Measurements from ENCODE around the gene TPRG1L. TPM values are rescaled to one million over a fixed set of nuclear protein-coding genes. Genes with fewer than 3 reads are reported as not detected.
"Not testable (repeated sequence)": the region's sequence is repeated elsewhere in the genome, so short reads cannot be mapped to it uniquely, and the experiment has no call there.

The TPRG1L gene
- total RNA-seq: 54.0 TPM
- long read RNA-seq, transcript TPRG1L-202 (5 exons, 2,414 nt): major isoform, 159 of 174 reads
- long read RNA-seq, partial matches to known transcripts: 10 of 174 reads
- long read RNA-seq, other reads (novel, unspliced or antisense): 4 of 174 reads

DNA sequence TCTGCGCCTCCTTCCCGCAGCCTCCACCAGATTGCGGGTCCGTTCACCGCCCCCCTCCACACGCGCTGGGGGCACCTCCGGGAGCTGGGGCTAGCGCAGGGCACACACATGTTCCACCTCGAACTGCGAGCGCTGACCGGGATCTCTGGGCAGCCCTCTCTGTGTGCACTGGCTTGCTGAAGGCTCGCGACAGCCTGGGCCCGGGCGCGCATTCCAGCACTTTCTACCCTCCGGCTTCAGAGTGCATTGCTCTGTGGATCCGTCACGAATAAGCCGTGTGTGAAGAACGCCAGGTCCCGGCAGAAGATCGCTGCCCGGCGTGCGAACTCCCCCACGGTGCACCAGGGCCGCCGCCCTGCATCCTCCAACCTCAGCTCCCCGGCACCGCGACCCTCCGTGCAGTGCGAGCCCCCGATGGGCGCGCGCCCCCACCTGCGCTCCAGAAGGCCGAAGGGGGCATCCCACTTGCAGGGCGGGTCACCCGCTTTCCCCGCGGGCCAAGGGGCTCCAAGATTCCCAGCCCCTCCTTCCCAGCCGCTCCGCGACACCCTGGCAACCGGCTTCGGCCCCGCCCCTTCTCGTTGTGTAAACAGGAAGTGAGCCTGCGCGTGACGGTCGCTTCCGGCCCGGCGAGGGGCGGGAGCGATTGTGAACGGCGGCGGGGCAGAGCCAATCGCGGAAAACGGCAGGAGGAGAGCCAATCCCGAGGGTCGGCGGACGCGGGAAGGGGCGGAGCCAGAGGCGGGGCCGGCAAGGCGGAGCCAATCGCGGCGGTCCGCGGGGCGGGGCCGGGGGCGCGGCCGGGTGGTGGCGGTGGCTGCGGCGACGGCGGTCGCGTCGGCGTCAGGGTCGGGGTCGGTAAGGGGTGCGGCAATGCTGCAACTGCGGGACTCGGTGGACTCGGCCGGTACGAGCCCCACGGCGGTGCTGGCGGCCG lies at the start of gene TPRG1L:
TPRG1L (plus strand) TSS at position 816 of the 937 bp plus-strand sequence; CDS start at position 874, 58 bp downstream.
- intact Hi-C loops (cut with micrococcal nuclease): loop anchor here (5.0 kb wide), 1 partner anchor 57 kb away; no protein-coding TSS in a partner anchor
- peaks cover 45% of the 10 kb centered on the region for H3K4me1 ChIP-seq
- TF ChIP-seq, protein P1, sequence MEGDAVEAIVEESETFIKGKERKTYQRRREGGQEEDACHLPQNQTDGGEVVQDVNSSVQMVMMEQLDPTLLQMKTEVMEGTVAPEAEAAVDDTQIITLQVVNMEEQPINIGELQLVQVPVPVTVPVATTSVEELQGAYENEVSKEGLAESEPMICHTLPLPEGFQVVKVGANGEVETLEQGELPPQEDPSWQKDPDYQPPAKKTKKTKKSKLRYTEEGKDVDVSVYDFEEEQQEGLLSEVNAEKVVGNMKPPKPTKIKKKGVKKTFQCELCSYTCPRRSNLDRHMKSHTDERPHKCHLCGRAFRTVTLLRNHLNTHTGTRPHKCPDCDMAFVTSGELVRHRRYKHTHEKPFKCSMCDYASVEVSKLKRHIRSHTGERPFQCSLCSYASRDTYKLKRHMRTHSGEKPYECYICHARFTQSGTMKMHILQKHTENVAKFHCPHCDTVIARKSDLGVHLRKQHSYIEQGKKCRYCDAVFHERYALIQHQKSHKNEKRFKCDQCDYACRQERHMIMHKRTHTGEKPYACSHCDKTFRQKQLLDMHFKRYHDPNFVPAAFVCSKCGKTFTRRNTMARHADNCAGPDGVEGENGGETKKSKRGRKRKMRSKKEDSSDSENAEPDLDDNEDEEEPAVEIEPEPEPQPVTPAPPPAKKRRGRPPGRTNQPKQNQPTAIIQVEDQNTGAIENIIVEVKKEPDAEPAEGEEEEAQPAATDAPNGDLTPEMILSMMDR (IDR thresholded peaks at IDR 0.05; ENCODE audit: borderline replicate concordance): no peak
- peaks cover 26% of the 10 kb centered on the region for H3K36me3 ChIP-seq
- H3K9me3 ChIP-seq (replicated peaks): no peaks in the 10 kb centered on the region
- DNase-seq: peak; percentile 99
- H3K27me3 ChIP-seq (ENCODE audit: low read depth): no peaks in the 10 kb centered on the region
- peak within 1 kb of the TSS; percentile 99 for H3K4me3 ChIP-seq
- peak within 1 kb of the TSS; percentile 91 for H3K27ac ChIP-seq (replicated peaks)

DNA sequence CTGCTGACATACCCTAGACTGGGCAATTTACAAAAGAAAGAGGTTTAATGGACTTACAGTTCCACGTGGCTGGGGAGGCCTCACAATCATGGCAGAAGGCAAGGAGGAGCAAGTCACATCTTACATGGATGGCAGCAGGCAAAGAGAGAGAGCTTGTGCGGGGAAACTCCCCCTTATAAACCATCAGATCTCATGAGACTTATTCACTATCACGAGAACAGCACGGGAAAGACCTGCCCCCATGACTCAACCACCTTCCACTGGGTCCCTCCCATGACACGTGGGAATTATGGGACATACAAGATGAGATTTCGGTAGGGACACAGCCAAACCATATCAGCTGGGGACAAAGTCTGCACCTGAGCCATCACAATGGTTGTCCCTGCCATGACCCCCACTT lies 49.3 kb upstream of the TPRG1L start:
- DNase-seq; H3K36me3 ChIP-seq; intact Hi-C loops (cut with micrococcal nuclease); H3K9me3 ChIP-seq (replicated peaks); H3K4me3 ChIP-seq; H3K4me1 ChIP-seq; H3K27ac ChIP-seq (replicated peaks): not testable (repeated sequence)
- peaks cover 15% of the 10 kb centered on the region for H3K27me3 ChIP-seq (ENCODE audit: low read depth)

DNA sequence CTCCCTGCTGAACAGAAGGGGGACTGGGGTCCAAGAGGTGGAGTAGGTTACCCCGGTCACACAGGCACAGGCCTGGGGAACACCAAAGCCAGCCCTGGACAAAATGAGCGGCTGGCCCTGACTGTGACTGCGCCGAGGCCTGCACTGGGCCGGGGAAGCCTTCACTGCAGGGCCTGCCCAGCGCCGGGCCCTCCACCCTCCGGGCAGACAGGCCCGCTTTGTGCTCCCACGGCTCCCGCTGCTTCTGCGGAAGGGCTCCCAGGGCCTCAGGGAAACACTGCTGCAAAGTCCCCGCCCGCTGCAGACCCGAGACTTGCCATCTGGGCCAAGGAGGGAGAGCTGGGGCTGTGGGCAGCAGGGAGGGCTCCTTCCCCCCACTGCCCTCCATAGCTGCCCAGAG lies 48.8 kb upstream of the TPRG1L start:
- no peaks in the 10 kb centered on the region for H3K36me3 ChIP-seq
- no peak overlapping the region for H3K27ac ChIP-seq (replicated peaks)
- DNase-seq: no peak
- H3K9me3 ChIP-seq (replicated peaks): no peaks in the 10 kb centered on the region
- intact Hi-C loops (cut with micrococcal nuclease): no loop called here
- H3K4me3 ChIP-seq: no peak overlapping the region
- TF ChIP-seq, protein P1 (IDR thresholded peaks at IDR 0.05; ENCODE audit: borderline replicate concordance): no peak
- peaks cover 4% of the 10 kb centered on the region for H3K4me1 ChIP-seq
- peaks cover 20% of the 10 kb centered on the region for H3K27me3 ChIP-seq (ENCODE audit: low read depth)

DNA sequence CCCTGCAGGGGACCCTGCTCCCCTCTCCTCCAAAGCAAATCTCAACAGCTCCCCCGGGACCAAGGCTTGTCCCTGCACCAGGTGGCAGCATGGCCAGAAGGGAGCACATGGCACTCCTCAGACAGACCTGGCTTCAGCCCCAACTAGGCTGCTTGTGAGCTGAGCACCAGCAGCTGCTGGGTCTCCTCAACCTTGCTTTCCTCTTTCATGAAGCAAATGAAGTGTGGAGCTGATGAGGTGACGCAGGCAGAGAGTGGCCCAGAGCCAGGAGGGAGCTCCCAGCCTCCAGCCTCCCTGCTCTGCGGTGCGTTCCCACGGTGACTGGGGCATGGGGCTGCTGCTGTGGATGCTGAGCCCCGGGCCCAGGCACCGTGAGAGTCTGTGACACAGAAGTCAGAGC lies 47.5 kb upstream of the TPRG1L start:
- Histone ChIP-seq H3K4me3 (no peak overlapping the region), H3K27ac (replicated peaks) (no peak overlapping the region), H3K36me3 (no peaks in the 10 kb centered on the region), H3K27me3 (ENCODE audit: low read depth) (peaks cover 22% of the 10 kb centered on the region), H3K4me1 (peaks cover 4% of the 10 kb centered on the region), H3K9me3 (replicated peaks) (no peaks in the 10 kb centered on the region)
- no peak for DNase-seq
- TF ChIP-seq, protein P1 (IDR thresholded peaks at IDR 0.05; ENCODE audit: borderline replicate concordance): no peak
- intact Hi-C loops (cut with micrococcal nuclease): no loop called here

DNA sequence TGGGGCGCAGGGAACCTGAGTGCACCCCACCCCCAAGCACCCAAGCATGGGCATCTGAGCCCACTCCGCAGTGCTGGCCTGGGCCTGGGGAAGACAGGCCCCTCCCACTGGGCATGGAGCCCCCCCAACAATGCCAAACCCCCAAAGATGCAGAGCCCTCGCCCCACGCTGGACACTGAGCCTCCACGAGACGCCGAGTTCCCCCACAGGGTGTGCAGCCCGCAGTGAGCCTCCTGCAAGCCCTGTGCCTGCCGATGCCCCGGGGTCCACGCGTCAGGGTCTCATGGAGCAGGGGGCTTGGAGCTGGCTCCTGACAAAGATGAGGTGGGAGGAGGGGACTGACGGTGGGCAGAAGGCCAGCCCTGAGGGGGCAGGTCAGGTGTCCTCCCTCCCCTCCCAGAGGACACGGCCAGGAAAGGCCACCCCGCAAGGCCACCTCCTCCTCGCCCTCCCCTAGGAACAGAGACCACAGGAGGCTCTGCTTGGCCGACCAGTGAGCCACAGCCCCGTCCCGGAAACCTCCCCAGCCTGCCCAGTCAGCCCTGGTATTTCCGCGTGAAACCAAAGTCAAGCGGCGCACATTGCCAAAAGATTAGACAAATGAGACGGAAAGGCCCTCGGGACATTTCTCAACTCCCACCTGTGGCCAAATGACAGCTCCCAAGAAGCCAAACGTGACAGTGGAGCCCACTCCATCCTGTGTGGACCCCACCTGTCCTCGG lies 46.9 kb upstream of the TPRG1L start:
- TF ChIP-seq, protein P1 (IDR thresholded peaks at IDR 0.05; ENCODE audit: borderline replicate concordance): no peak
- Histone ChIP-seq H3K4me3 (no peak overlapping the region), H3K4me1 (peaks cover 4% of the 10 kb centered on the region), H3K27ac (replicated peaks) (no peak overlapping the region), H3K9me3 (replicated peaks) (no peaks in the 10 kb centered on the region), H3K36me3 (no peaks in the 10 kb centered on the region), H3K27me3 (ENCODE audit: low read depth) (peaks cover 22% of the 10 kb centered on the region)
- intact Hi-C loops (cut with micrococcal nuclease): no loop called here
- no peak for DNase-seq
